ENCODE results near the gene RAB3IL1. TPM values are rescaled to one million over a fixed set of nuclear protein-coding genes. Genes with fewer than 3 reads are reported as not detected.

Gene RAB3IL1
- total RNA-seq, 2 donors from 2014 or later, result 5.4 to 11.5 TPM

DNA sequence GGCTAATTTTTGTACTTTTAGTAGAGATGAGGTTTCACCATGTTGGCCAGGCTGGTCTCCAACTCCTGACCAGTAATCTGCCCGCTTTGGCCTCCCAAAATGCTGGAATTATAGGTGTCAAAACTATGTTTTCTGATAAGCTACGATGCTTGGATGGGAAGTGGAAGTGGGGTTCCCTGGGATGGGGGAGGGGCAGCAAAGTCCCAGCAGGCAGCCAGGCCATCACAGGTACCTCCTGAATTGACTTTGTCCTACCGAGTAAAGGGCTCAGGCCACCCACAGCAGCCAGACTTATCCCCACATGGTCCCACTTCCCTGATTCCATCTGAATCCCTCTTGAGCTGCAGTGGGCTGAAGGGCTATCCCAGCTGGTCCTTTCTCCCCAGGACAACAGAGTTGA, 43.2 kb upstream of the RAB3IL1 start:
- H3K4me1 ChIP-seq, result peaks cover 52% of the 10 kb centered on the region
- H3K9me3 ChIP-seq, result no peaks in the 10 kb centered on the region
- H3K36me3 ChIP-seq (replicated peaks in 1 of 2; ENCODE audit: insufficient read depth in 1 of 2, low read depth in 2 of 2), result peaks cover 0 to 13% of the 10 kb centered on the region in 2 donors
- WGBS, 2 donors, result 90 to 91% methylated on average over 3 of the region's 3 CpGs
- TF ChIP-seq, protein P1, sequence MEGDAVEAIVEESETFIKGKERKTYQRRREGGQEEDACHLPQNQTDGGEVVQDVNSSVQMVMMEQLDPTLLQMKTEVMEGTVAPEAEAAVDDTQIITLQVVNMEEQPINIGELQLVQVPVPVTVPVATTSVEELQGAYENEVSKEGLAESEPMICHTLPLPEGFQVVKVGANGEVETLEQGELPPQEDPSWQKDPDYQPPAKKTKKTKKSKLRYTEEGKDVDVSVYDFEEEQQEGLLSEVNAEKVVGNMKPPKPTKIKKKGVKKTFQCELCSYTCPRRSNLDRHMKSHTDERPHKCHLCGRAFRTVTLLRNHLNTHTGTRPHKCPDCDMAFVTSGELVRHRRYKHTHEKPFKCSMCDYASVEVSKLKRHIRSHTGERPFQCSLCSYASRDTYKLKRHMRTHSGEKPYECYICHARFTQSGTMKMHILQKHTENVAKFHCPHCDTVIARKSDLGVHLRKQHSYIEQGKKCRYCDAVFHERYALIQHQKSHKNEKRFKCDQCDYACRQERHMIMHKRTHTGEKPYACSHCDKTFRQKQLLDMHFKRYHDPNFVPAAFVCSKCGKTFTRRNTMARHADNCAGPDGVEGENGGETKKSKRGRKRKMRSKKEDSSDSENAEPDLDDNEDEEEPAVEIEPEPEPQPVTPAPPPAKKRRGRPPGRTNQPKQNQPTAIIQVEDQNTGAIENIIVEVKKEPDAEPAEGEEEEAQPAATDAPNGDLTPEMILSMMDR (IDR thresholded peaks at IDR 0.05), result no peak
- no peak for TF ChIP-seq POLR2A (IDR thresholded peaks at IDR 0.05)
- no peaks in the 10 kb centered on the region for H3K27me3 ChIP-seq
- no peak for ATAC-seq
- peak in 1 of 4 donors; percentile 4 for DNase-seq
- no peak overlapping the region for H3K4me3 ChIP-seq
- peak overlapping the region in 2 of 4 donors; percentile 98 to 99 for H3K27ac ChIP-seq
- intact Hi-C loops (cut with DNase I), result no loop called here

DNA sequence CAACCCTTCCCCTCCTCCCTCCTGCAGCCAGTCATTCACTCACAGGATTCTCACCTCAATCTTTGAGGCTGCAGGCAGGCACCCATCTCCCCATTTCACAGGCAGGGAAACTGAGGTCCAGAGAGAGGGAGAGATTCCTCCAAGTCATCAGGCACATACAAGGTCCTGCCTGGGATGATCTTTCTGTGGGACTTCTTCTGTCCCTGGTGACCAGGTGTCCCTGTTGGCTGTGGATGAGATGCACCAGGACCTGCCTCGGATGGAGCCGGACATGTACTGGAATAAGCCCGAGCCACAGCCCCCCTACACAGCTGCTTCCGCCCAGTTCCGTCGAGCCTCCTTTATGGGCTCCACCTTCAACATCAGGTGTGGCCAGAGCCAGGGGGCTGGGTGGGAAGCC, 42.3 kb upstream of the RAB3IL1 start:
- Histone ChIP-seq H3K9me3 (no peaks in the 10 kb centered on the region), H3K27me3 (no peaks in the 10 kb centered on the region), H3K4me1 (peaks cover 51% of the 10 kb centered on the region), H3K4me3 (no peak overlapping the region), H3K36me3 (replicated peaks in 1 of 2; ENCODE audit: insufficient read depth in 1 of 2, low read depth in 2 of 2) (peaks cover 0 to 8% of the 10 kb centered on the region in 2 donors), H3K27ac (no peak overlapping the region)
- ATAC-seq (no peak), DNase-seq (peak in 1 of 4 donors; percentile 9)
- TF ChIP-seq POLR2A (IDR thresholded peaks at IDR 0.05), result no peak
- TF ChIP-seq, protein P1 (IDR thresholded peaks at IDR 0.05), result no peak
- intact Hi-C loops (cut with DNase I), result no loop called here
- 93 to 94% methylated on average over 5 to 6 of the region's 6 CpGs for WGBS, 2 donors

DNA sequence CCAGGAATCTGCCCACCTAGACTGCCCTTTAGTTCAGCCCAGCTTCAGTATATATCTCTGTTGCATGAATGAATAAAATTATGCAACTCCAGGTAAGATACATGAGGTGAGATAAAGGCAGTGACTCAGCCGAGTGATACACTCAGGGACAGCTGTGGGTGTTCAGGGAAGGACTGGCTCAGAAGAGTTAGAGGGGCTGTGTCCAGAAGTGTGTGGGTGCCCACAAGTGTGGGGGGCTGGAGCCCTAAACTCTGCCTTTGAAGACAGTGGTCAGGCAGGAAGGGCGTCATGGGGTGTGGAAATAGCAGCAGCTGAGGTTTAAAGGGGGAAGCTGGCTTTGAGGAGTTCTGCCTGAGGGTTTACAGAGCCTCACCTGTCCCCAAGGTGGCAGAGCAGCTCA, 41.7 kb upstream of the RAB3IL1 start:
- Histone ChIP-seq H3K4me1 (peaks cover 45% of the 10 kb centered on the region), H3K4me3 (no peak overlapping the region), H3K27ac (peak overlapping the region in 1 of 4 donors; percentile 28), H3K9me3 (no peaks in the 10 kb centered on the region), H3K36me3 (replicated peaks in 1 of 2; ENCODE audit: insufficient read depth in 1 of 2, low read depth in 2 of 2) (peaks cover 0 to 4% of the 10 kb centered on the region in 2 donors), H3K27me3 (no peaks in the 10 kb centered on the region)
- DNase-seq (peak in 1 of 4 donors; percentile 7), ATAC-seq (no peak)
- intact Hi-C loops (cut with DNase I), result no loop called here
- no peak for TF ChIP-seq POLR2A (IDR thresholded peaks at IDR 0.05)
- TF ChIP-seq, protein P1 (IDR thresholded peaks at IDR 0.05), result no peak
- 10 to 11% methylated on average over 2 of the region's 2 CpGs for WGBS, 2 donors

DNA sequence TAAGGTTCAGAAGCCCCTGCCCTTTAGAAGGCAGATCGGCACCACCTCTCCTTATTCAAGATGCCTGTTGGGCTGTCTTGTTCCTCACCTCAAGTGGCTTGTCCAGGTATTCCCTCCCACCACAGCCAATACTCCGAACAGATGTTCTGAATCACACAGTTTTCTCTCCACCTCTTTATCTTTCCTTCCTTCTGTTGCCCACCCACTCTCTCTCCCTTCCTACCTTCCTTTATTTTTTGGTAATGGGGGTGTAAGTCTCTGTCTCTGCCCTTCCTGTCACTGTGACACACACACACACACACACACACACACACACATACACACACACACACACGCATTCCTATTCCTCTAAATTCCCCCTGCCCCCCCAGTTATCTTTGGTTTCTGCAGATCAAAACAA, 41.2 kb upstream of the RAB3IL1 start:
- intact Hi-C loops (cut with DNase I), result no loop called here
- TF ChIP-seq POLR2A (IDR thresholded peaks at IDR 0.05), result no peak
- TF ChIP-seq, protein P1 (IDR thresholded peaks at IDR 0.05), result no peak
- Histone ChIP-seq H3K9me3 (no peaks in the 10 kb centered on the region), H3K4me1 (peaks cover 40% of the 10 kb centered on the region), H3K36me3 (replicated peaks in 1 of 2; ENCODE audit: insufficient read depth in 1 of 2, low read depth in 2 of 2) (peaks cover 0 to 2% of the 10 kb centered on the region in 2 donors), H3K27ac (no peak overlapping the region), H3K4me3 (no peak overlapping the region), H3K27me3 (no peaks in the 10 kb centered on the region)
- WGBS, 2 donors, result 61 to 62% methylated on average over 3 of the region's 3 CpGs
- no peak for DNase-seq
- ATAC-seq, result no peak

DNA sequence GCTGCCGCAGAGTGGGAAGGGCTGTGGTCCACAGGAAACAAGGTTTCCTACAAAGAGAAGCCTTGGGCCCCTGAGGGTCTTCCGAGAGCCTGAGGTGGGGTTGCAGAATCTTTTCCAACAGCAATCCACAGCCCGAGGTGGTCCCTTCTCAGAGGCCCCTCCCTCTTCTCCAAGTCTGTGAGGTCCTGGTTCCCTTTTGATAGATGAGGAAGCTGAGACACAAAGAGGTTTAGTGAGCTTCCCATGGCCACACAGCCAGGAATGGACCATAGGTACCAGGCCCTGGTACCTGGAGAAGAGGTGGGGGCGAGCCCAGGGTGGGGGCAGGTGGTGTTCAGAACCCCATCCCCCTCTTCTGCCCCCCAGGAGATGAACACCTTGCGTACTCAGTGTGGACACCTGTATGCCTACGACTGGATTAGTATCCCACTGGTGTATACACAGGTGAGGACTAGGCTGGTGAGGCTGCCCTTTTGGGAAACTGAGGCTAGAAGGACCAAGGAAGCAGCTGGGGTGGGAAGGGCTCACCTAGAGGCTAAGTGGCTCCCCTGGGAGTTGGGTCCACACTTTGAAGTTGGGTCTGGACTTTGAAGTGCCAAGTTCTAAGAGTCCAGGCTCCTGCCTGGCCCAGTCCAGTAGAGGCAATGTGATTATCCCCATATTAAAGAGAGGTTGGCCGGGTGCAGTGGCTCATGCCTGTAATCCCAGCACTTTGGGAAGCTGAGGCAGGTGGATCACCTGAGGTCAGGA, 39.8 kb upstream of the RAB3IL1 start:
- no peaks in the 10 kb centered on the region for H3K9me3 ChIP-seq
- no peaks in the 10 kb centered on the region for H3K36me3 ChIP-seq (replicated peaks in 1 of 2; ENCODE audit: insufficient read depth in 1 of 2, low read depth in 2 of 2)
- ATAC-seq (no peak), DNase-seq (peak in 1 of 4 donors; percentile 8)
- intact Hi-C loops (cut with DNase I), result no loop called here
- peaks cover 26% of the 10 kb centered on the region for H3K4me1 ChIP-seq
- H3K4me3 ChIP-seq, result no peak overlapping the region
- TF ChIP-seq, protein P1 (IDR thresholded peaks at IDR 0.05), result no peak
- no peak for TF ChIP-seq POLR2A (IDR thresholded peaks at IDR 0.05)
- no peak overlapping the region for H3K27ac ChIP-seq
- no peaks in the 10 kb centered on the region for H3K27me3 ChIP-seq
- WGBS, 2 donors, result 91 to 94% methylated on average over 5 to 7 of the region's 7 CpGs

Data from body of pancreas (tissue), 4 donors.